ENCODE results near the gene TTC31.

Gene TTC31

GRCh38 chr2:74540291-74540690 is 57.4 kb downstream of the TTC31 start:
- peak overlapping the region; percentile 44 for H3K4me3 Mint-ChIP-seq
- no peaks in the 10 kb centered on the region for H3K27me3 Mint-ChIP-seq
- peaks cover 5% of the 10 kb centered on the region for H3K36me3 Mint-ChIP-seq
- DNase-seq (ENCODE audit: low spot score in 2 of 2) (no peak), ATAC-seq (ENCODE audit: low read depth) (no peak)
- H3K4me1 Mint-ChIP-seq, result peaks cover 25% of the 10 kb centered on the region
- no peak overlapping the region for H3K27ac Mint-ChIP-seq
- peaks cover 3% of the 10 kb centered on the region for H3K9me3 Mint-ChIP-seq

GRCh38 chr2:74542978-74543377 is 60.1 kb downstream of the TTC31 start:
- H3K4me1 Mint-ChIP-seq, result peaks cover 18% of the 10 kb centered on the region
- H3K27ac Mint-ChIP-seq, result no peak overlapping the region
- peaks cover 6% of the 10 kb centered on the region for H3K36me3 Mint-ChIP-seq
- H3K9me3 Mint-ChIP-seq, result peaks cover 3% of the 10 kb centered on the region
- no peak overlapping the region for H3K4me3 Mint-ChIP-seq
- peaks cover 3% of the 10 kb centered on the region for H3K27me3 Mint-ChIP-seq
- no peak for ATAC-seq (ENCODE audit: low read depth)
- DNase-seq (ENCODE audit: low spot score in 2 of 2), result no peak

Measured in memory B cell (primary cell).